Peyer's patch (tissue), 4 donors: ENCODE measurements around the gene IGFLR1.

Experiments used
- CTCF ChIP-seq, 6 experiments: fragments of 450-650 bp in 4 of 6; fragments of 200-600 bp in 2 of 6; sonication (generic) in 1 of 6; IDR thresholded peaks; one replicate each; pipeline ENCODE4 v1.5.1; 2017 to 2019; ENCODE audit warnings: antibody characterized with exemption in 6 of 6, mild to moderate bottlenecking in 3 of 6, moderate library complexity in 1 of 6
- POLR2A ChIP-seq, 2 donors: fragments of 450-650 bp; IDR thresholded peaks; one replicate each; pipeline ENCODE4 v1.5.1; 2017; ENCODE audit warnings: antibody characterized with exemption in 2 of 2, mild to moderate bottlenecking in 2 of 2, moderate library complexity in 2 of 2

- no peak for TF ChIP-seq CTCF (IDR thresholded peaks at IDR 0.05)
- TF ChIP-seq POLR2A (IDR thresholded peaks at IDR 0.05) = no peak
Measured at GRCh38 chr19:35714601-35715354, 27.5 kb downstream of the IGFLR1 start.
